HG02943 (cell line): ENCODE measurements around the gene FHAD1.
"Not testable (repeated sequence)": the region's sequence is repeated elsewhere in the genome, so short reads cannot be mapped to it uniquely, and the experiment has no call there.

Source experiments
- ATAC-seq: cut with Tn5 transposase; IDR thresholded peaks from one replicate; pipeline ENCODE4 v1.9.1; 2021; ENCODE audit warnings: mild to moderate bottlenecking, low read depth, moderate library complexity; ENCODE audit not compliant: unreplicated experiment

Gene FHAD1

GRCh38 chr1:15275921-15276683 is 29.1 kb downstream of the FHAD1 start:
- no peak for ATAC-seq

GRCh38 chr1:15276691-15277446 is 29.8 kb downstream of the FHAD1 start:
- ATAC-seq: no peak

- ATAC-seq: no peak
These were observed 30.4 kb downstream of the FHAD1 start for GRCh38 chr1:15277447-15277838.

GRCh38 chr1:15277933-15278332 is 30.9 kb downstream of the FHAD1 start:
- ATAC-seq: no peak

- ATAC-seq: no peak
These were observed 32.7 kb downstream of the FHAD1 start for GRCh38 chr1:15279576-15280230.

- ATAC-seq: no peak
These were observed 33.4 kb downstream of the FHAD1 start for GRCh38 chr1:15280416-15280815.

- no peak for ATAC-seq
These were observed 35.0 kb downstream of the FHAD1 start for GRCh38 chr1:15282038-15282437.

GRCh38 chr1:15282810-15283474 is 35.9 kb downstream of the FHAD1 start:
- no peak for ATAC-seq

GRCh38 chr1:15283526-15283925 is 36.5 kb downstream of the FHAD1 start:
- no peak for ATAC-seq

- ATAC-seq: no peak
These were observed 39.4 kb downstream of the FHAD1 start for GRCh38 chr1:15286452-15286851.

GRCh38 chr1:15287035-15287979 is 40.3 kb downstream of the FHAD1 start:
- no peak for ATAC-seq

- no peak for ATAC-seq
These were observed 41.3 kb downstream of the FHAD1 start for GRCh38 chr1:15288173-15288926.

GRCh38 chr1:15289251-15289651 is 42.2 kb downstream of the FHAD1 start:
- ATAC-seq: no peak

- ATAC-seq: no peak
These were observed 43.4 kb downstream of the FHAD1 start for GRCh38 chr1:15290382-15290781.

- no peak for ATAC-seq
These were observed 48.7 kb downstream of the FHAD1 start for GRCh38 chr1:15295696-15296095.

GRCh38 chr1:15296585-15297321 is 49.7 kb downstream of the FHAD1 start:
- ATAC-seq: no peak

- not testable (repeated sequence) for ATAC-seq
These were observed 51.0 kb downstream of the FHAD1 start for GRCh38 chr1:15297975-15298374.

GRCh38 chr1:15299179-15299578 is 52.2 kb downstream of the FHAD1 start:
- ATAC-seq: no peak
